ENCODE measurements around the gene WRAP53.

Gene WRAP53

GRCh38 chr17:7747635-7748071 lies 59.4 kb downstream of the WRAP53 start:
- DNase-seq: no peak

GRCh38 chr17:7748076-7748775 lies 59.9 kb downstream of the WRAP53 start:
- no peak for DNase-seq

- no peak for DNase-seq
Observed at GRCh38 chr17:7750321-7750821, 62.1 kb downstream of the WRAP53 start.

All from GOT3 (cell line).